ENCODE measurements around the gene RNF151.
"Not testable (repeated sequence)": the region's sequence is repeated elsewhere in the genome, so short reads cannot be mapped to it uniquely, and the experiment has no call there.

The RNF151 gene

DNA sequence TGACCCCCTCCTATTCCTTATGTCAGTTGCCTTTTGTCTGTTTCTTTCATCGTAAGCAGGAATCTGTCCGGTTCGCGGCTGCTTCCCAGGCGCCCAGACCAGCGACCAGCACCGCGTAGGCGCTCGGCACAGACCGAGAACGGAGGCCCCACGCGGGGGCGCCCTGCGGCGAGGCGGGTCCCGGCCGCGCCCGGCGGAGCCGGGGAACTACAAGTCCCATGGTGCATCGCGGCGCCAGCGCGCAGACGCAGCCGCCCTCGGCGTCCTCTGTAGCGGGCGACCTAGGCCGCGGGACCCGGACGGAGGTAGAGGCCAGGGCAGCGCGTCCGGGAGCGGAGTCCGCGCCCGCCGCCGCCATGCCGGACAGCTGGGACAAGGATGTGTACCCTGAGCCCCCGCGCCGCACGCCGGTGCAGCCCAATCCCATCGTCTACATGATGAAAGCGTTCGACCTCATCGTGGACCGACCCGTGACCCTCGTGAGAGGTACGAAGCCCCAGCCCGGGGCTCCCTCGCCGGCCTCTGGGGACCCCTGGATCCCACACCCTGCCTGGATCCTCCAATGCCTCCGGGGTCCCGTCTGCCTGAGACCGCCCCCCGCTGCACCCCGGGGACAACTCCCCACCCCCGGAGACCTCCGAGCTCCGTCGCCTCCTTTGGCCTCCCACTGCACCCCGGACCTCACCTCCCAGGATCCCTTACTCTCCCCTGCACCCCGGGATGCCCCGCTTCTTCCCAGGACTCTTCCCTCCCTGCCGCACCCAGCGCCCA, 7.2 kb upstream of the RNF151 start, which contains the start of gene NDUFB10:
Gene NDUFB10, plus strand, starts transcription at position 270 of the 771 bp plus-strand sequence. Its CDS starts 87 bp downstream, at position 357.
- DNase-seq (ENCODE audit: extremely low read depth in 1 of 2, low read depth in 1 of 2), result peak; percentile 62 to 93

DNA sequence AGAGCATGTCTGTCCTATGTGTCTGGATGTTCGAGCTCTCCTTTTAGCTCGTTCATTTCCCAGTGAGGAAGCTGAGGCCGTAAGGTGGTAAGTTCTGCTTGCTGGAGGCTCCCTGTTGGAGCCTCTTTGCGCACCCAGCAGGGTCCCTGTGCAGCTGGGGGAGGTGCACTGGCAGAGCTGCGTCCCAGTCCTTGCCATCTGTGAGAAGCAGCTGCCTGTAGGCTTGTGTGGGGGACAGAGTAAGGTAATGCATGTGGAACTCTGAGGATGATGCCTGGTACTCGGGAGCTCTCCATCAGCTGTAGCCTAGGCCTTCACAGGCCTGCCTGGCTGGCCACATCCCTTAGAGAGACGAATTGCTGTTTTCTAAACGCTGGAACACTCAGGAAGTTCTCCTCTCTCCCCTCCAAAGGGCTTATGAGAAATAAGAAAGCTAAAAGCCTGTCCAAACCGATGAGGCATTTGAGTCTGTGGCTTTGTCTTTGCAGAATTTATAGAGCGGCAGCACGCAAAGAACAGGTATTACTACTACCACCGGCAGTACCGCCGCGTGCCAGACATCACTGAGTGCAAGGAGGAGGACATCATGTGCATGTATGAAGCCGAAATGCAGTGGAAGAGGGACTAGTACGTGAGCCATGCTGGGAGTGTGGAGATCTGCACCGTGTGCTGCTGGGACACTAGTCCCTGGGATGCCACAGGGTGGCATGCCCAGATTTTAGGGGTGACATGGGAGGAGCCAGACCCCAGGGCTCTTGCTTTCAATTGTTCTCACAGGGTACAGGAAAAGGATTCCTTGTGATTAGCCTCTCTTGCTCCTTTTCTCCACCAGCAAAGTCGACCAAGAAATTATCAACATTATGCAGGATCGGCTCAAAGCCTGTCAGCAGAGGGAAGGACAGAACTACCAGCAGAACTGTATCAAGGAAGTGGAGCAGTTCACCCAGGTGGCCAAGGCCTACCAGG, 5.7 kb upstream of the RNF151 start:
- no peak for DNase-seq (ENCODE audit: extremely low read depth in 1 of 2, low read depth in 1 of 2)

DNA sequence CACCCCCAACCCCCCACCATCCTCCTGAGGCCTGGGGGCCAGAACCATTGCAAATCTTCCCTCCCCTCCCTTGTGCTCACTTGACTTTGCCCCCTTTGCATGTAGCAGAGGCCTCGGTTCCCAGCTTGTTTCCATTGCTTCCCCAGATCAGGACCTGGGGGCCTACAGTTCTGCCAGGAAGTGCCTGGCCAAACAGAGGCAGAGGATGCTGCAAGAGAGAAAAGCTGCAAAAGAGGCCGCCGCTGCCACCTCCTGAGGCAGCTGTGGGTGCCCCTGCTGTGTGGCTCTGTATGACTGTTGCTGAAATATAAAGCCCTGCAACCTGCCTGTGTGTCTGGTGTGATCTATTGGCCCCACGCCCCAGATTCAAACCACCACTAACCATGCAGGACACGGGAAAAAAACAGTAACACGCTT, 5.0 kb upstream of the RNF151 start:
- DNase-seq (ENCODE audit: extremely low read depth in 1 of 2, low read depth in 1 of 2), result no peak

DNA sequence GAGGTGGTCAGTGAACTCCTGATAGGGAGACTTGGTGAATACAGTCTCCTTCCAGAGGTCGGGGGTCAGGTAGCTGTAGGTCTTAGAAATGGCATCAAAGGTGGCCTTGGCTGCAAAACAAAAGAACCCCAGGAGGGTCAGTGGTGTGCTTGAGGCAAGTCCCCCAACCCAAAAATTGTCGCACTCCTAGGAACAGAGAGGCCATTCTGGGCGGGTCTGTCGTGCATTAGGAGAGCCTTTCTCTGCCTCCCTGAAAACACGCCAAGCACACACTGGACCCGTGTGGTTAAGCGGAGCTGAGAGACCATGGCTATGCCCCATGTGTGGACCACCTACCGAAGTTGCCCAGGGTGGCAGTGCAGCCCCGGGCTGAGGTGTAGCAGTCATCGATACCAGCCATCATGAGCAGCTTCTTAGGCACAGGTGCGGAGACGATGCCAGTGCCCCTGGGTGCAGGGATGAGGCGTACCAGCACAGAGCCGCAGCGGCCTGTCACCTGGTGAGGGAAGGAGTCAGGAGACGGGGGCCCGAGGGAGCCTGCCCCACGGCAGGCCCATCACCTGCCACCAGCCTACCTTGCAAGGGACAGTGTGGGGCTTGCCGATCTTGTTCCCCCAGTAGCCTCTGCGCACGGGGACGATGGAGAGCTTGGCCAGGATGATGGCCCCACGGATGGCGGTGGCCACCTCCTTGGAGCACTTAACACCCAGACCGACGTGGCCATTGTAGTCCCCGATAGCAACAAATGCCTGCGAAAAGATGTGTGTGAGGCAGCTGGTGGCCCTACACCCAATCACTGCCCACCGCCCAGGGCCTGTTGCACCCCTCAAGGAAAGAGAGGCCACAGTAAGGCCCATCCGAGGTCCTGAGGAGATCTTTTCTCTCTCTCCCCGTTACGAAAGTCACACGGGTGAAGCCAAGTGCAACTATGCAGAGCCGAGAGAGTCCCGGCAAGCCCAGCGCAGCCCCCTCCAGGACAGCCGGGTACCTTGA, 4.2 kb upstream of the RNF151 start:
- DNase-seq (ENCODE audit: extremely low read depth in 1 of 2, low read depth in 1 of 2), result not testable (repeated sequence)

DNA sequence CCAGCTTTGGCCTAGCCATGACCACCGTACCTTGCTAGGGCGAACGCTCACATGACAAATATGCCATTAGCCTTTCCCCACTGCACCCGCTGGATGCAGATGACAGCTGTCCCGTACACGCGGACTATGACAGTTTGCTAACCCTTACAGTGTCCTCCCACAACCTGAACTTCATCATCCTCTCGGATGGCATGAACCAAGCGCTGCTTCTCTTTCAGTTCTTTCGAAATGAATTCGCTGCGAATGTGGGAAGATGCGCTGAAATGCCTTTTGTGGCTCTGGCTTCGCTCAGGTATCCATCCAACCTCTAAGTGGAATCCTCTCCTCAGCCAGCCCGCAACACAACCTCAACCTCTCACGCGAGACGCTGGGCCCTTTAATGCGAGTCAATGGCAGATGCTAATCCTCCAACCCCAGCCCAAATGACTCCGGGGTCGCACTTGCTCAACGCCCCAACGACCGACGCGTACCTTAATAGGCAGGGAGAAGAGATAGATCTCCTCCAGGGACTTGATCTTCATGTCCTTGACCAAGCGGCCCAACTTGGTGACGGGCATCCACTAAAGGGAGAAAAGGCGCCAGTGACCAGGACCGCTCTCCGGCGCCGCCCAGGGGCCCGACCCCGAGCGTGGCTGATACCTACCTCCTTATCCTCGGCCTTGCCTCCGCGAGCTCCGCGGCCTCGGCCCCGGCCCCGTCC, 2.7 kb upstream of the RNF151 start:
- DNase-seq (ENCODE audit: extremely low read depth in 1 of 2, low read depth in 1 of 2), result no peak

DNA sequence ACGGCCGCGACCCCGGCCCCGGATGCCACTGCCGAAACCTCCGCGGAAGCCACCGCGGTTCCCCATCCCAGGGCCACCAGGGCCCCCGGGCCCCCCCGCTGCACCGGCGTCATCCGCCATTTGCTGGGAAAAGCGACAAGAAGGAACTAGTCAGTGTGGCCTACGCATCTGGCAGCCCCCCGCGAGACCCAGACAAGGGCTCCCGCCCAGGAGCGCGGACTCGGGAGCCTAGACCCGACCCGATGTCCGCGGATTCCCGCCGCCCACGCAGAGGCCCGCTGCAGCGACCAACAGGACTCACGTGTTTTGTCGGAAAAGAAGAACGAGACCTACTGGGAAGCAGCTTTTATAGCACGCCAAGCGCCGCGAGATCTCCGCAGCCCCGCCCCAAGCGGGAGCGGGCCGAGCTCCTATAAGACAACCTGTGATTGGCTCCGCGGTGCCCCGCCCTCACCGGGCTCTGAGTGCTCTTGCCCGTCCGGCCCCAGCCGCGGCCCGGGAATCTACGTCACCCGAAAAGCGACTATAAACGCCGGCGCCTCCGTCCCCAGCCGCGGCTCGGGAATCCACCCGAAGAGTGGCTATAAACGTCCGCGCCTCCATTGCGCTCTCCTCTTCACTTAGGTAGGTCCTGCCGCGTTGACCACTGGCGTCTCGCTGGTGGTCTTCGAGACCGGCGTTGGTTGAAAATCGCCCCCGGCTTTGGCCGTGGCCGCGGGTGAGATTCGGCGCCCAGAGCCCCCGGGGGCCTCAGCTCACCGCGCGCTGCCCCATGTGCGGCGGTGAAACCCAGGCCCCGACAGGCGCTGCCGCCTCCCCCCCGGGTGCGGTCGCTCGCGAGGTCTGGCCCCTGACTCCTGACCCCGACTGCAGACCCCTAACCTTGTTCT, 1.9 kb upstream of the RNF151 start, which contains the start of gene RPS2:
Gene RPS2, minus strand, starts transcription at position 321 of the 890 bp plus-strand sequence. Its CDS starts 201 bp downstream, at position 120.
- peak; percentile 94 to 95 for DNase-seq (ENCODE audit: extremely low read depth in 1 of 2, low read depth in 1 of 2)

DNA sequence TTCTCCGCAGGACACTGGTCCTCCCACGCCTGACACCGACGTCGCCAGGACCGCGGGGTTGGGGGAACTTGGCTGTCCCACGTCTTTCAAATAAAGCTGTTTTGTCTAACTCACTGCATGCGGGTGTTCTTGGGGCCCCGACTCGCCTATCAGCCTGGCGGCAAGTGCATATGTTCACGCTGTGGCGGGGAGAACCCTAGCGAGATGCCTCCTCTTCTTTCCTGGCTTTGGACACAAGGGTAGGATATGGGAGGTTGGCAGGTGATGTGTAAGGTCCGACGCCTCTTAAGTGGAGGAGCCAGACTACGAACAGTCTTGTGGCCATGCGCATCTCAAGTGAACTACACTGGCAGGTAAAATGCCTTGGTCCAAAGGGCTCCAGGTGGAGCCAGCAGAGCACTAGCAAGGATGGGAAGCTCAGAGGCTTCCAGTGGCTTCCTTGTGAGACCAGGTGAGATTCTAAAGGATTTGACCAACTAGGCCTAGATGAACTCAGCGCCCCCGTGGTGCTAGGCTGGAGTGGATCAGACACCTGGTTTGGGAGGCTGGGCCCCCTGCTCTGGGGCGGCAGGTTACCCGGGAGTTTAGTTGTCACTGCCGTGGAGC, 1.2 kb upstream of the RNF151 start:
- no peak for DNase-seq (ENCODE audit: extremely low read depth in 1 of 2, low read depth in 1 of 2)

DNA sequence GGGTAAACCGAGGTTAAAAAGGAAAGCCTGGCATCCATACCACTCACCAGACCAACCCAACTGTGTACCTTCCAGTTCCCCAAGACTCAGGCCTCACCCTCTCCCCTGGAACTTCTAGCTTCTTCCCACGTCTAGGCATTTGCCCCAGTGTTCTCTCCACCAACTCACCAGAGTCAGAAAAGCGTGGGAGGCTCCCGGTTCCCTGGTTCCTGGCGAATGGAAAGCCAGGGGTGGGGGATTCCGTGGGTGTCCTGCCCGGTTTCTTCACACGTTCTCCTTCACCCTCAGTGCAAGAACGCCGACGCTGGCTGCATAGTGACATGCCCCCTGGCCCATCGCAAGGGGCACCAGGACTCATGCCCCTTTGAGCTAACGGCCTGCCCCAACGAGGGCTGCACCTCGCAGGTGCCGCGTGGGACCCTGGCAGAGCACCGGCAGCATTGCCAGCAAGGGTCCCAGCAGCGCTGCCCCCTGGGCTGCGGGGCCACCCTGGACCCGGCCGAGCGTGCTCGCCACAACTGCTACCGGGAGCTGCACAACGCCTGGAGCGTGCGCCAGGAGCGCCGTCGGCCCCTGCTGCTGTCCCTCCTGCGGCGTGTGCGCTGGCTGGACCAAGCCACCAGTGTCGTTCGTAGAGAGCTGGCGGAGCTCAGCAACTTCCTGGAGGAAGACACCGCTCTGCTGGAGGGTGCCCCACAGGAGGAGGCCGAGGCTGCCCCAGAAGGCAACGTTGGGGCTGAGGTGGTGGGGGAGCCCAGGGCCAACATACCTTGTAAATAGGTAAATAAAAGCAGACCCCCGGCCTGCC, 1.7 kb downstream of the RNF151 start:
- no peak for DNase-seq (ENCODE audit: extremely low read depth in 1 of 2, low read depth in 1 of 2)

DNA sequence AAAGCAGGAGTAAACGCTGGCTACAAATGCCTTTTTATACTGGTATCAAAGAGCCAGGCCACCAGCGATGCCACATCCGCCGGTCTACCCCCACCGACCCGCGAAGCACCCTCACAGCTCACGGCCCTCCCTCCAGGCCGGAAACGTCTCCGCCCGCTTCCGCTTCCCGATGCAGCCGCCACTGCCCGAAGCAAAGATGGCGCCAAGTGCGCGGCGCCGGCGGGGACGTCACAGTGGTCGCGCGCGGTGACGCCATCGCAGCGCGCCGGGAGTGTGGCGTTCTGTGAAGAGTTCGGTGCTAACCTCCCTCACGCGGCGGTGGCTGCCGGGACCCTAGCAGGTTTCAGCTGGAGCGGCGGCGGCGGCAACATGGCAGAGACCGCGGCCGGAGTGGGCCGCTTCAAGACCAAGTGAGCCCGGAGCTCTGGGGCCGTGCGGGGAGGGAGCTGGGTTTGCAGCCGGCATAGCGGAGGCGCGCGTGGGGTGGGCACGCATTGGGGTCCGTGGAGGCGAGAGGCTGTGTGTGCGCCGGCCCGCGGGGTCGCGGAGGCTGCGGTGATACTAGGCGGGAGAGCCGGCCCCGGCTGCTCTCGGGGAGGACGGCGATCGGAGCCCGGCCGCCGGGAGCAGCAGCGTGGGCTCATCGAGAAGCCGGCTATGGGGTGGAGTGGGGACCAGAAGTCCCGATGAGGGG, 5.3 kb downstream of the RNF151 start, which contains the start of gene TBL3:
Gene TBL3, plus strand, starts transcription at position 258 of the 694 bp plus-strand sequence. Its CDS starts 112 bp downstream, at position 370.
- peak; percentile 87 to 93 for DNase-seq (ENCODE audit: extremely low read depth in 1 of 2, low read depth in 1 of 2)

DNA sequence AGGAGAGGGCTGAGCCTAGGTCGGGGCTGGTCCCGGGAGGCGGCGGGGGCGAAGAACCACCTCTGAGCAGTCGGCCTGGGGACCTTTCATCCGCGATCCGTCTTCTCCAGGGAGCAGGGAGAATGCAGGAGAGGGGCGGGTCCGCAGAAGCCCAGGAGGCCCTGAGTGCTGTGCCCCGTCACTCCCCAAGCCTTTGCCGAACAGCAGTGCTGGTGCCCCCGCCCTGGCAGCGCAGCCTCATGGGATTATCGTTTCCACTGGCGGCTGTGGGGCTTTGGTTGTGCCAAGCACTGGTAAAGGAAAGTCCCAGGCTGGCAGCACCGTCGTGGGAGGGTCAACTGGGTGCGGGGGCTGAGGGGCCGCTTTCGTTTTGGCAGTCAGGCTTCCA, 5.8 kb downstream of the RNF151 start:
- DNase-seq (ENCODE audit: extremely low read depth in 1 of 2, low read depth in 1 of 2), result no peak

DNA sequence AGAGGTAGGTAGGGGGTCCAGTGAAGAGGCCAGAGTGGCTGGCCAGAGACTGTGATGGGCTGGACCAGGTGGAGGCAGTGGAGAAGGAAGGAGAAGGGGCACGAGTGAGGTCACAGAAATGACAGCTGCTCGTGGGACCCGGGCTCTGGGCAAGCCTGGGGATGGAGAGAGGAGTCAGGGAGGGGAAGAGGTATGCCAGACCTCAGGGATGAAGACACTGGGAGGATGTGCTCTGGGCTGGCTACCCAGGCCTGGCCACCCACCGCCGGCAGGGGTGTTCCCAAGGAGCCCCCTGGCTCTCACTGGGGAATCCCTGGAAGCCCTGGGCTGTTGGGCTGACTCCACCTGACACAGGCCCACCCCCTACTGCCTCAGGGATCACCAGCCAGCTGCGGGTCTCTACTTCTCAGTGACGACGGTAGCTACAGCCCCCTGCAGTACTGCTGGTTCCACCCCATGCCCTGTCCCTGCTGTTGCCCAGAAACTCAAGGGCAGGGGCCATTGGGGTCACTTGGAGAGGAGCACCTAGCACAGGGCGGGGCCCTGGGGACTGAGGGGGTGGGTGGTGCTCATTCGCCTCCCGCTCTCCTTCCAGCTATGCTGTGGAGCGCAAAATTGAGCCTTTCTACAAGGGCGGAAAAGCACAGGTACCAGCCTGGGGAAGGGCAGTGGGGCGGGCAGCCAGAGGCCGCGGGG, 7.0 kb downstream of the RNF151 start:
- DNase-seq (ENCODE audit: extremely low read depth in 1 of 2, low read depth in 1 of 2), result no peak

DNA sequence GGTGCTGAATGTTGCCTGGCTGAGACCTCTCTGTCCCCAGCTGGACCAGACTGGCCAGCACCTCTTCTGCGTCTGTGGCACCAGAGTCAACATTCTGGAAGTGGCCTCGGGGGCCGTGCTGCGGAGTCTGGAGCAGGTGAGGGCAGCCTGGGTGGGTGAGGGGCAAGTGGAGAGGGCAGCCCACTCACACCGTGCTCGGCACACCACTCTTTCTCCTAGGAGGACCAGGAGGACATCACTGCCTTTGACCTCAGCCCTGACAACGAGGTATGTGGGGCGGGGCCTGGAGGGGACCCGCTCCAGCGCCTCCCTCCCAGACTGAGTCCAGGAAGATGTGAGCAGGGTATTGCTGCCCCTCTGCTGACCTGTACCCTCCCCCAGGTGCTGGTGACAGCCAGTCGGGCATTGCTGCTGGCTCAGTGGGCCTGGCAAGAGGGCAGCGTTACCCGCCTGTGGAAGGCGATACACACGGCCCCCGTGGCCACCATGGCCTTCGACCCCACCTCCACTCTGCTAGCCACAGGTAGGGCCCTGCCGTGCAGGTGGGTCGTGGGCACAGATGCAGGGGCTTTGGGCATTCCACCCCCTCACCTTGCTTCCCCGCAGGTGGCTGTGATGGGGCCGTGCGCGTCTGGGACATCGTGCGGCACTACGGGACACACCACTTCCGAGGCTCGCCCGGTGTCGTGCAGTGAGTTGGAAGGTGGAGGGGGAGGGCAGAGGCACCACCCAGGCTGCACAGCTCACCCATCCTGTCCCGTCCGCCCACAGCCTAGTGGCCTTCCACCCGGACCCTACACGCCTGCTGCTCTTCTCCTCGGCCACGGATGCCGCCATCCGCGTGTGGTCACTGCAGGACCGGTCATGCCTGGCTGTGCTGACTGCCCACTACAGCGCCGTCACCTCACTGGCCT, 7.8 kb downstream of the RNF151 start:
- no peak for DNase-seq (ENCODE audit: extremely low read depth in 1 of 2, low read depth in 1 of 2)

DNA sequence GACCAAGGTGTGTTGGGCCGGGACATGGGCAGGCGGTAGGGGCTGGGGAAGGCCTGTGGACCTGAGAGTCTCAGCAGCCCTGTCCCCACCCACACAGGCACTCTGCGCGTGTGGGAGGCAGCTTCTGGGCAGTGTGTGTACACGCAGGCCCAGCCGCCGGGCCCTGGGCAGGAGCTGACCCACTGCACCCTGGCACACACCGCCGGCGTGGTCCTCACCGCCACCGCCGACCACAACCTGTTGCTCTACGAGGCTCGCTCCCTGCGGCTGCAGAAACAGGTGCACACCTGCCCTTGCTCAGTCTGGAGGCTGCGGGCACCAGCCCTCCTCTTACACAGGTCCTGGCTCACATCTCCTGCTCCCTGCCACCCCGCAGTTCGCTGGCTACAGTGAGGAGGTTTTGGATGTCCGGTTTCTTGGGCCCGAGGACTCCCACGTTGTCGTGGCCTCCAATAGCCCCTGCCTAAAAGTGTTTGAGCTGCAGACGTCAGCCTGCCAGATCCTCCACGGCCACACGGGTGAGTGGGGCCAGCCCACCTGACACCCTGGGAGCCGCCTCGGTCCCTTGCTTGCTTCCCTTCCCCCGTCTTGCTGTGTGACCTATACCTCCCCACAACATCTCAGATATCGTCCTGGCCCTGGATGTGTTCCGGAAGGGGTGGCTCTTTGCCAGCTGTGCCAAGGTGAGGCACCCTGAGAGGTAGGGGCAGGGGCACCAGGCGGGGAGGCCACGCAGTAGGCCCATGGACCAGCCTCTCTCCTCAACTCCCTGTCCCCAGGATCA, 9.0 kb downstream of the RNF151 start:
- no peak for DNase-seq (ENCODE audit: extremely low read depth in 1 of 2, low read depth in 1 of 2)

DNA sequence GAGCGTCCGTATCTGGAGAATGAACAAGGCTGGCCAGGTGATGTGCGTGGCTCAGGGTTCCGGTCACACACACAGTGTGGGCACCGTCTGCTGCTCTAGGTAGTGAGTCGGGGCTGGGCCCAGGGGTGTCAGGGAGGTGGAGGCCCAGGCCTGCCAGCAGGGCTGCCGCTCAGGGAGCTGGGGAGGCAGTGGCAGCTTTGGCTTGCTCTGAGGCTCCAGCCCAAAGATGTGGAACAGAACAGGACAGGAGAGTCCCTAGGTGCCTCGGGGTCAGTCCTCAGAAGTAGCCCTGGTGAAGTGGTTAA, 9.5 kb downstream of the RNF151 start:
- no peak for DNase-seq (ENCODE audit: extremely low read depth in 1 of 2, low read depth in 1 of 2)
